ENCODE results near the gene ZNF558.

The ZNF558 gene

DNA sequence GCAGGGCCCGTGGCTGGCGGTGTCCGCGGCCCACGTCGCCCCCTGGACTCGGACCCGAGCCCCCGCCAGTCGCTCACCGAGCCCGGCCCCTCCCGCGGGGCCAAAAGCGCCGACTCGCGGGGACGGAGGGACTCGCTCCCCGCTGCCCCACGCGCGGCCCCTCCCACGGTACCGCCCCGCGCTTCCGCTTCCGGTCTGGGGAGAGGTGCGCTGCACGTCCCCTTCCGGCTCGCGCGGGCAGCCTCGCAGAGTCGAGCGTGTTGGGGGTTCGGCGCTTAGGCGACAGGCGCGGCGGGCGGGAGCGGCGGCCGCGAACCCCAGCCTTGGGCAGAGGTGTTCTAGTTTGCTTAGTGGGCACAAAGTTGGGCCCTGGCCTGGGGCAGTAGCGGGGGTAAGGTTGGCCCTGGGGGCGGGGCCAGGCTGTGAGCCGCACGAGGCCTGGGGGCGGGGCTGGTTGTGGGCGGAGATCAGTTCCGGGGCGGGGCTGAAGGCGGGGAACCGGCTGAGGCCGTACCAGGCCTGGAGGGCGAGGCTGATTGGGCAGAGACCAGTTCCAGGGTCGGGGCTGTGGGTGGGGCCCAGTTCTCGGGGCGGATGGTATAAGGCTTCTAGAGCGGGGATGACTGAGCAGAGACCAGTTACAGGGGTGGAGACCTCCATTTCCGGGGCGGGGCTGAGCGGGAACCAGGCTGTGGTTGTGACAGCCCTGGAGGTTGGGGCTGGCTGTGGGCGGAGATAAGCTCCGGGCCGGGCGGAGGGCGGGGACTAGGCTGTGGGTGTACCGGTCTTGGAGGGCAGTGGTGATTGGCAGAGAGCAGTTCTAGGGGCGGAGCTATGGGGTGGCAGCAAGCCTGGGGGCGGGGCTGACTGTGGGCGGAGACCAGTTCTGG, at the start of gene ZNF558, which contains the start of gene MBD3L1:
TSS of gene ZNF558 (minus strand) at position 173 of the 890 bp plus-strand sequence. CDS start 9,645 bp downstream, outside the sequence.
TSS of gene MBD3L1 (plus strand) at position 246 of the 890 bp plus-strand sequence. CDS start 10,302 bp downstream, outside the sequence.
- peak; percentile 97 for DNase-seq

DNA sequence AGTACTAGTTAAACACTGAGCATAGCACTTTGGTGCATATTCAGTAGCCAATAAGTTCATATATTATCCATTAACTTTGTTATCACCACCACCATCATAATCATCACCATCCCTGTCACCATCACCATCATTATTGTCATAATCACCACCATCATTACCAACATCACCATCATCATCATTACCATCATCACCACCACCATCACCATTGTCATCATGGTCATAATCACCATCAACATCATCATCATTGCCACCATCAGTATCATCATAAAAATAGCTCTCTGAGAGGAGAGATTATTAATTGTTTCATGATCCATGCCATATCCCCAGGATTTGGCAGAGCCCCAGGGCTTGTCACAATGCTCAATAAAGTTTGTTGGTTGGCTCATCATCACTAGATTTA, 49.4 kb upstream of the ZNF558 start:
- DNase-seq, result no peak

DNA sequence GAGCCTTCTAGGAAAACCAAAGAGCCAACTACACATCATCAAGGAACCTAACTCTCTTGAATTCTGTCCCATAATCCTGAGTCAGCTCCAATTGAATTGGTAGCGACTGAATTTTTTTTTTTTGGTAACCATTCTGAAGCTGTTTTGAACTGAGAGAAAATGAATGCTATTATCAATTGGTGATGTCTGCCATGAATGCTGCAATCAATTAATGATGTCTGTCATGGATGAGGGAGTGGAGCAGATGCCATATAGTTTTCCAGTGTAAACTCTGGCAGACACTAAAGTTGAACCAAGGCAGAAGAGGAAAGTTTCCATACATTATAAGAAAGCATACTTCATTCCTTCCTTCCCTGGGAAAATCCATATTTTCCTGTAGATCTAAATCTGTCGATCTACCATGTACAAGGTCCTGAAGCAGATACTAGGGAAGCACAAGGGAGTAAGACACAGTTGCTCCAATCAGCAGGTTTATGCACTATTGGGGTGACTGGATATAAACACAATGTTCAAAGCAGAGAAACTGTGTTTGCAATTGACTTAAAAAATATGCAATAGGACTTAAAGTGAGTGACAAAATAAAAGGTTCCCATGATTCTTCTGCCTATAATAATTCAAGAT, 48.9 kb upstream of the ZNF558 start:
- DNase-seq, result no peak

DNA sequence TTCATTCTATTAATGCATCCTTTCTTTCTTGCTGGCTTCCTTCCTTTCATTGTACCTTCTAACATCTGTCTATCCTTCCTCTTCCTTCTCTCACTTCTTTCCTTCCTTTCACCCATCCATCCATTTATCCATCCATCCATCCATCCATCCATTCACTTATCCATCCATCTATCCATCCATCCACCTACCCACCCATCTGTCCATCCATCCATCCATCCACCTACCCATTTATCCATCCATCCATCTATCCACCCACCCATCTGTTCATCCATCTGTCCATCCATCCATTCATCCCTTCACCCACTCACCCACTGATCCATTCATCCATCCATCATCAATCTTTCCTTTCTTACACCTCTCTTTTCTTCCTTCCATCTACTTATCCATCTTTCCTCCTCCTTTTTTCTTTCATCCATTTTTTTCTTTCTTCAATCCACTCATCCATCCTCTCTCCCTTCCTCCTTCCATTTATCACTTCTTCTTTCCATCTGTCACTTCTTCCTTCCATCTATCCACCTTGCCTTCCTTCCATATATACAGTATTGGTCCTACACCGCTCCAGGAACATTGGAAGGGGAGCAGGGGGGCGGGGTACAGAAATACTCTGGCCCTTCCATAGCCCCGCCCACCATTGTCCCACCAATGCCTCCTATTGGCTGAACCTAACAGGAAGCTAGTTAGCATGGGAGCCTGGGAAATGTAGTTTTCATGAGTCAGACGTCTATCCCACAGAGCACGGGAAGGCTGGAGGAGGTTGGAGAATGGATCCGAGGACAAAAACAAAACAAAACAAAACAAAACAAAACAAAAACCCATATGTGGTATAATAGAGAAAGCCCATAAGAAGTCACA, 46.0 kb upstream of the ZNF558 start:
- no peak for DNase-seq

DNA sequence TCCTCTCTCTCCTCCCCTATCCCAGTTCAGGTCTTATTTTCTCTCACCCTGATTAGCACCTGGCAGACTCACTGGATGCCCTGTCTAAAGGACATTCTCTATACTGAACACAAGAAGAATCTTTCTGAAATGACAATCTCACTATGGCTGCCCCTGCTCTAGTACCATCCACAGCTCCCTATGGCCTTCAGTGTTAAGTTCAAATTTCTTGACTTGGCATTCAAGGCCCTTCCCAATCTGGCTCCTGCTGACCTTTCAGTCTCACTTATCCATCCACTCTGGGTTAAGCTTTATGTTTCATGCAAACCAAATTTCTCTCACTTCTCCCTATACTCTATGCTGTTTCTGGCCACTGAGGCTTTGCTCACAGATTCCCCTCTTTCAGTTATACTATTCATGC, 34.2 kb upstream of the ZNF558 start:
- DNase-seq, result no peak

DNA sequence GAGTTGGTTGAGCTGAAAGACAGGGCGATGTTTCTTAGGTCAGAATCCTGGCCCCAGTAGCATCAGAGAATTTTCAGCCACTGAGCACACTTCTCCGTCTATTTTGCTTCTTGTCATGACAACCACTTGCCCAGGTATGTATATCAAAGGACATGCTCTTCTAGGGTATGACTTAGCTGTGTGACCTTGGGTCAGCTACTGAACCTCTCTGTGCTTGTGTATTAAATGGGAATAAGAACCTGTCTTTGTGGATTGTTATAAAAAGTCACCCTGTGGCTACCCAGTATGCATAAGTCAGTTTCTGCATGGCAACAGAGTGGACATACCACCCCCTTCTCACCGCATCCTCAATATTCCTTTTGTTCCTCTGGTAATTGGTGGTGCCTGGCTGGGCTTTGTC, 26.2 kb upstream of the ZNF558 start:
- no peak for DNase-seq

DNA sequence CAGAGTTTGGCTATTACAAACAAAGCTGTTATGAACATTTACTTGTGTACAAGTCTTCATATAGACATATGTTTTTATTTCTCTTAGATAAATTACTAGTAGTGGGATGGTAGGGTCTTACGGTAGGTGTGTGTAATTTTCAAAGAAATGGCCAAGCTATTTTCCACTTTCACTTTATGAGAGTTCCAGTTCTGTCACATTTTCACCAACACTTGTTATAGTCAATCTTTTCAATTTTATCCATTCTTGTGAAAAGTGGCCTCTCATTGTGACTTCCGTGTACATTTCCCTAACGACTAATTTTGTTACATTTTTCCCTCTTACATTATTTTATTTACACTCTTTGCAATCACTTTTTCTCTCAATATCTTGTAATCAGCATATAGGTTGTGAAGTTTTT, 18.4 kb upstream of the ZNF558 start:
- DNase-seq, result no peak

DNA sequence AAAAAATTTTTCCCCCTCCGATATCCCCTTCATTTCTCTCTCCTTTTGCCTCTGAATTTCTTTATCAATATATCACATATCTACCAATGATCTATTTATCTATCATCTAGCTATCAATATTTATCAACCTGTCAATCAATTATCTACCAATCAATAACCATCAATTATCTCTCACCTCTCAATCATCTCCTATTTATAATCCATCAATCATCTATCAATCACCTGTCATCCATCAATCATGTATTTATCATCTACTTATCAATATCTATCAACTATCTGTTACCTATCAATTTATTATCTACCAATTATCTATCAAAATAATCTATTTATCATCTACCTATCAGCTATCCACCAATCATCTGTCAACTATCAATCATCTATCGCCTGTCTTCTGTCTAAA, 17.1 kb upstream of the ZNF558 start:
- DNase-seq, result no peak

DNA sequence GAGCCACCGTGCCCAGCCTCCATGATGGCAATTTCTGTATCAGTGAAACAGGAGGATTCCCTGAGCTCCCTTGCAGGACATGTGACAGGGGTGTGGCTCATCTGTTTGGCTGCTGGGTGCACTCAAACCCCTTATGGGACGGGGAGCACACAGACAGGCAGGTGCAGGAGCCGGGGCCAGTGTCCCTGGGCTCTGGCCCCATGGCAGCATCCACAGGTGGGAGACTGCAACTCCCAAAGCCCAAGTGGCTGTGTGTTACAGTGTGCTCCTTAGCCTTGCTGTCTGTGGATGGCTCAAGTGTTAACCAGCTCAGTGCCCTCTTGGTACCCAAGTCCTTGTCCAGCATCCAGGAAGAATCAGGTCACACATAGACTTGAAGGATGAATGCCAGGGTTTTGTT, 14.7 kb upstream of the ZNF558 start:
- DNase-seq, result no peak

DNA sequence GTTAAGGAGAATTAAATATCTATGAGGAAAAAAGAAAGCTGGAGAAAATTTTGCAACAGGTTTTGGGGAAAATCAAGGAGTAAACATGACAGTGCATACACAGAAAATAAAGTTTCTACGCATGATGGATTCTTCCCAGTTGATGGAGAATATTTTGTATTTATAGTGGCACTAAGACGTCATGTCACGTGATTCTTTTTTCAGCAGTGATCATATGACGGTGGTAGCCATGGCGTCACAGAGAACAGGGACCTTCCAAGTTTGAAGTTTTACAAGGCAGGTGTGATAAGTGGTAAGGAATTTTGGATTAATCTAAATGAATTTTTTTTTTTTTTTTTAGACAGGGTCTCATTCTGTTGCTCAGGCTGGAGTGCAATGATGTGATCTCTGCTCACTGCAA, 8.6 kb upstream of the ZNF558 start:
- no peak for DNase-seq

DNA sequence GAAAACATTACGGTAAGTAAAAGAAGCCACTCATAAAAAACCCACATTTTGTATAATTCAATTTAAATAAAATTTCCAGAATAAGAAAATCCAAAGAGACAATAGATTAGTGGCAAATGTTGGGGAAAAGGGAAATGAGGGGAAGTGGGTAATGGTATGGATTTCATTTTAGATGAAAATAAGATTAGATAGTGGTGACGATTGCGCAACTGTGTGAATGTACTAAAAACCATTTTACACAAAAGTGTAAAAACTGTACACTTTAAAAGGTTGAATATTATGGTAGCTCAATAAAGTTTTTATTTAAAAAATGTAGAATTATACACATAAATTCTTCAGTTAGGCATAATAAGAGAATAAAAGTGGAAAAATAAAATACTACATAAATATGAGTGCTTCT, 3.8 kb upstream of the ZNF558 start:
- no peak for DNase-seq

DNA sequence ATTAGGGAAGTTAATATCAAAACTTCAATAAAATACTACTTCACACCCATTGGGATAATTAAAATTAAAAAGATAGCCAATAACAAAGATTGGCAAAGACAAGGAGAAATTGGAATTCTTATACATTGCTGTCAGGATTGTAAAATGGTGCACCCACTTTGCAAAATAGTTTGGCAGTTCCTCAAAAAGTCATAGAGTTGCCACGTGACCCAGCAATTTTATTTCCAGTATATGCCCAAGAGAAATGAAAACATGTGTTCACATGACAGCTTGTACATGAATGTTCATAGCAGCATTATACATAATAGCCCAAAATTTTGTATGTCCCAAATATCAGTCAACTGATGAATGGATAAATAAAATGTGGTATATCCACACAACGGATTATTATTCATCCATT, 3.3 kb upstream of the ZNF558 start:
- no peak for DNase-seq

DNA sequence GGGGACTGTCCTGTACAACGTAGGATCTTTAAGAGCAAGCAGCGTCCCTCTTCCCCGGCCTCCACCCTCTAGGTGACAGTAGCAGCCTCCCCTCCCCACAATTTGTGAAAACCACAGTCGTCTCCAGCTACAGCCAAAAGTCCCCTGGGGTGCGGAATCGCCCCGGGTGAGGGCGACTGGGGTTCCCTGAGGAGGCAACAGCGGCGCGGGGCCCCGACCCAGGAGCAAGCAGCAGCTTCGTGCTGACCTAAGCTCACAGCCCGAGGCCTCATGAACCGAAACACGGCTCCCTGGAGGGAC, 322 bp downstream of the ZNF558 start:
- DNase-seq, result no peak

DNA sequence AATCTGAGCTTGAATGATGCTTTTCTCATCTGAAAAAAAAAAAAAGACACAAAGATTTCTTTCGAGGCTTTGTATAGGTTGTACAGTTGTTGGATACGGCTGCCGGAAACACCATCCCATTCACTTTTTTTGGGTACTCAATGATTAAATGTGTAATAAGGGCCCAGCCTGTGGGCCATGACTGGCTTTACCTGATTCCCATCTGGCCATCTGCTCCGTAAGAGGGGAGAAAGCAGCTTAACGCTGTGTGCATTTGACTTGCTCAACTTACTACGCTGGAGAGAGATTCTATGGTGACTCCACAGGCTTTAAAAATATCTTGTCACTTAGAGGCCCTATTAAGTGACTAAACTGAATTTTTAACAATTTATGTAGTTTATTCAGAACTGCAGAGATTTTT, 731 bp downstream of the ZNF558 start:
- no peak for DNase-seq

DNA sequence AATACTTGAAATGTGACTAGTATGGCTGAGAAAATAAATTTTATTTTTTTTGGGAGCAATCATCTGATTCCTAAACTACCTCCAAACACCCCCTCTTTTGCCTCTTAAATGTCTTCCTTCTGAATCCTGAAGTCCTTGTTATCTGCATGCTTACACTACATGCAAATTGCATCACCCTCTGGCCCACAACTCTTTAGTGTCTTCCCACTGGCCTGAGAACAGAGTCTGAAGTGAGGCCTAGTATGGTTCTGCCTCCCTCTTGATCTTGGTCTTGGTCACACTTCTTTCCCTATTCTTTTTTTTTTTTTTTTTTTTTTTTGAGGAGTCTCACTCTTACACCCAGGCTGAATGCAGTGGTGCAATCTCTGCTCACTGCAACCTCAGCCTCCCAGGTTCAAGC, 4.8 kb downstream of the ZNF558 start:
- no peak for DNase-seq

DNA sequence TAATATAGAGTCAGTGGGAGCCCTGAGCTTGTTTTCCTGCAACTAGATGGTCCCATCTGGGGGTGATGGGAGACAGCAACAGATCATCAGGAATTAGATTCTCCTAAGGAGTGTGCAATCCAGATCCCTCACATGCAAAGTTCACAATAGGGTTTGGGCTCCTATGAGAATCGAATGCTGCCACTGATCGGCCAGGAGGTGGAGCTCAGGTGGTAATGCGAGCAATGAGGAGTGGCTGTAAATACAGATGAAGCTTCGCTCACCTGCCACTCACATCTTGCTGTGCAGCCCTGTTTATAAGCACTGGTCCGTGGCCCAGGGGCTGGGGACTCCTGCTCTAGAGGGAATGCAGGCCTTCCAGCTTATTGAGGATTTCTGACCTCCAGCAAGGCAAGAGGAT, 5.7 kb downstream of the ZNF558 start:
- DNase-seq, result no peak

DNA sequence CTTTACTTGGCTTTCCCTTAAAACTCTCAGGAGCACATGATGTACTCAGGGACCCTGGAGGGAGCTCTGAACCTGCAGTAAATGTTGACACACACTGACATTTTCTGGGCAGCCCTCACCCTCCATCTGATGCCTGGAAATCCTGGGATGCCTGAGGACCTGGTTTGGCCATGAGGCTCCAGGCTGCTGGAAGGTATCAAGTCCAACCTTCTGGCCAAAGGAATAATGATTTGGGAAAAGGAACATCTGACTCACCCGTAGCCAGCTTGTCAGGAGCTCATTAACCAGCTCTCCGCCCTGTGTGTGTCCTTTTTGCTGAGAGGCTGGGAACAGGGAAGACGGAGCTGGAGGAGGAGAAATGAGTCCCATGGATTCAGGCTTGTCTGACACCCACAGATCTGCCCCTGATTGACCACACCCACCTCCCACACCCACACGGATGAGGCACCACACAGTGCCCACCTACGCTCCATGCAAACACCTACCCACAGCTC, 10.3 kb downstream of the ZNF558 start:
- no peak for DNase-seq

DNA sequence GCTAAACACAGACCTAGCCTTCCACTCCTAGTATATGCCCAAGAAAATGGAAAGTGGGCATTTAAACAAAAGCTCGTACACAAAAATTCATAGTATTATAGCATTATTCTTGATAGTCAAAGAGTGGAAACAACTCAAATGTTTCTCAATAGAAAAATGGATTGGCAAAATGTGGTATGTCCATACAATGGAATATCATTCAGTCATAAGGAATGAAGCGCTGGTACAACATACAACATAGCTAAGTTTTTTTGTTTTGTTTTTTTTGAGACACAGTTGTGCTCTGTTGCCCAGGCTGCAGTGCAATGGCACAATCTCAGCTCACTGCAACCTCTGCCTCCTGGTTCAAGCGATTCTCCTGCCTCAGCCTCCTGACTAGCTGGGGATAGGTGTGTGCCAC, 11.9 kb downstream of the ZNF558 start:
- no peak for DNase-seq

DNA sequence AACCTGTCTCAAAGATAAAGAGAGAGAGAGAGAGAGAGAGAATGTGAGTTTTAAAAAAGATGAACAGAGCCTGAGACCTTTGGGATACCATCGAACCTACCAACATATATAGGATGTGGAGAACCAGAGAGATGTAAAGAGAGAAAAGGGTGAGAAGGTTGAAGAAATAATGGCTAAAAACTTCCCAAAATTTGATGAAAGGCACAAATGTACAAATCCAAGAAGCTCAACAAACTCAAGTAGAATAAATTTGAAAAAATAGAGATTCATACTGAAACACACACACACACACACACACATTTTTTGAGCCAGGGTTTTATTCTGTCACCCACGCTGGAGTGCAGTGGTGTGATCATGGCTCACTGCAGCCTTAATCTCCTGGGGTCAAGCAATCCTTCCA, 16.3 kb downstream of the ZNF558 start:
- DNase-seq, result no peak

DNA sequence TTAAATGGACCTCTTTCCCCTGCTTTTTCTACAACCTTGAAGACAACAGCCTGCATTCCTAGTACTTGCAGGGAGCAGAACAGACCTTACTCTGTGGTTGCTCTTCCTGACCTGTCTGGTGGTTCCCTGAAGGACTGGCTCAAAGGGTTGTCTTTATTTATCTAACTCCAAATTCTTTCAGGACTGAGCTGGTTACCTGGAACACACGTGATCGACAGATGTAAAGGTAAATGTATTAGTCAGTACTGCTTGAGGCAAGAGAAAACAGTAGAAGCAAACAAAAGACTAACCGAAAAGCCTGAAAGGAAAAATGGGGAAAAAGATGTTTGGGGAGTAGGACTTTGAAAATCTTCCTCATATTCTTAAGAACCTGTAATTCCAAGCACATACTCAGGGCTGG, 17.9 kb downstream of the ZNF558 start:
- DNase-seq, result no peak

DNA sequence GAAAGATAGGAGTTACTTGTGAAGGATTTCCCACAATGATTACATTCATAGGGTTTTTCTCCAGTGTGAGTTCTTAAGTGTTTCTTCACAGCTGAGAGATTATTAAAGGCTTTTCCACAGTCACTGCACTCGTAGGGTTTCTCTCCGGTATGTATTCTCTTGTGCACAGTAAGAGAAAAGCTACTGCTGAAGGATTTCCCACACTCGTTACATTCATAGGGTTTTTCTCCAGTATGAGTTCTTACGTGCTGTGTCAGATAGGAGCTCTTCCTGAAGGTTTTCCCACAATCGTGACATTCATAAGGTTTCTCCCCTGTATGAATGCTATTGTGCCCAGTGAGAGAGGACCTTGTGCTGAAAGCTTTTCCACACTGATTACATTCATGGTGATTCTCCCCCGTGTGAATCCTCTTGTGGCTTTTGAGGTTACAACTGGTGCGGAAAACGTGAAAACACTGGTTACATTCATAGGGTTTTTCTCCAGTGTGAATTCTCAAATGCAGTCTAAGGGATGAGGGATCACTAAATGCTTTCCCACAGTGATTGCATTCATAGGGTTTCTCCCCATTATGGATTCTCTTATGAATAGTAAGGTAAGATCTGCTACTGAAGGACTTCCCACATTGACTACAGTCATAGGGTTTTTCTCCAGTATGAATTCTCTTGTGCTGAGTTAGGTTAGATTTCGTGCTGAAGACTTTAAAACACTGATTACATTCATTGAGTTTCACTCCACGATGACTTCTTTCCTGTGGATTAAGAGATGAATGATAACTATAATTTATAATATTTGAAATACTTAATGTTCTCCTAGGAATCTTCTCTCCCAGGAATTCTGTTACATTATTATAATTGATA, 20.6 kb downstream of the ZNF558 start:
- DNase-seq, result no peak

DNA sequence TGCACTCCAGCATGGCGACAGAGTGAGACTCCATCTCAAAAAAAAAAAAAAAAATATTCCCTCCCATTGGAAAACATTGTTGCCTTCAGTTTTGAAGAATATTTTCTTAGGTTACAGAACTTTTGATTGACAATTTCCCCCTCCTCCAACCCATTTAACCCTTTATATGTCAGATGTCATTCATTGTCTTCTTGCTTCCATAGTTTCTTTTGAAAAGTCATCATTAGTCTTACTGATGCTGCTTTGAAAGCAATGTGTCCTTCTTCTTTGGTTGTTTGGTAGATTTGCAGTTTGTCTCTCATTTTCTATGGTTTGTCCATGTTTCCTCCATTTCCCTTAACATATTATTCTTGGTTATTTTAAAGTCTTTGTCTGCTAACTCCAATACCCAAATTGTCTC, 25.4 kb downstream of the ZNF558 start:
- no peak for DNase-seq

DNA sequence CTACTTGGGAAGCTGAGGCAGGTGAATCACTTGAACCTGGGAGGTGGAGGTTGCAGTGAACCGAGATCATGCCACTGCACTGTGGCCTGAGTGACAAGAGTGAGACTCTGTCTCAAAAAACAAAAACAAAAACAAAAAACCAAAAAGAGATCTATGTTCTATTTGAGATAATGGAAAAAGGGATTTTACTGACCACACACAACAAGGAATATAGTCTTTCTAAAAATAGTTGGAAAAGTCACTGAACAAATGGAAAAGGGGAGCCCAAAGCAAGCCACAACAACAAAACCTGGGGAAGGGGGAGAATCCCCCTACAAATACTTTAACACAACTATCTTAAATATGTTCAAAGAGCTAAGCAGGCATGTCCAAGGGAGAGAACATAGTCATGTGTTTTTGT, 37.3 kb downstream of the ZNF558 start:
- no peak for DNase-seq
